Measurements from ENCODE around the gene KAZN. TPM values are rescaled to one million over a fixed set of nuclear protein-coding genes. Genes with fewer than 3 reads are reported as not detected.

KAZN gene
- total and polyA plus RNA-seq, 4 donors: 7.6 to 18.8 (median 11.2) TPM

DNA sequence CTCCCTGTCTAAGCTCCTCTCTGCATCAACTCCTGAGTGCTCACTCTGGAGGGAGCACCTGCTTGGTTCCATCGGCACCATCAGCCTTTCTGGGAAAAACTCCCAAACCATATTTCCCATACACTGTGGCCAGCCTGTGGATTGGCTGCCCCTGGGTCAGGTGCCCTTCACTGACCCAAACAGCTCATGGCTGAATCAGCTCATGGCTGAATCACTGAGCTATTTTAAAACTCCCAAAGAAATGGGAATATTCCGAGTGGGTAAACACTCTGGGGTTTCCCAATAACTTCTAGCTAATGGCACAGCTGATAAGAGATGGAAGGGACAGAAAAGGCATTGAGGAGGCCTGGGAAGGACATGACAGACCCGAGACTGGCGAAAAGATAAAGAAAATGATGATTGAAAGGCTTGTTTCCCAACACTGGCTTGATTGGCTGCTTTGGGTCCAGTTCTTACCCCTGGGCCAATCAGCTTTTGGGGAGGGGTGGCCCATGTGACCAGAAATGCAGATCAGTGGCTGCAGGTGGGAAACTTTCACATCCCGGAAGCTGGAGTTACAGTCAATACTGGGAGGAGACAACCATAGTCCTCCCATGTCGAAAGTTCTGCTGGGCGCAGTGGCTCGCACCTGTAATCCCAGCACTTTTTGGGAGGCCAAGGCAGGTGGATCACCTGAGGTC is 37.3 kb upstream of the KAZN start:
- ATAC-seq (ENCODE audit: insufficient read depth, low FRiP score) (peak; percentile 62), DNase-seq (no peak)
- no peaks in the 10 kb centered on the region for H3K27me3 ChIP-seq (ENCODE audit: control insufficient read depth in 3 of 3, insufficient read depth in 3 of 3, low read length in 2 of 3)
- no peaks in the 10 kb centered on the region for H3K36me3 ChIP-seq (ENCODE audit: control insufficient read depth in 4 of 4, insufficient read depth in 4 of 4, low read length in 4 of 4)
- H3K4me3 ChIP-seq: no peak overlapping the region
- no peak overlapping the region for H3K27ac ChIP-seq (ENCODE audit: low read depth in 1 of 2, low read length in 1 of 2)
- H3K9me3 ChIP-seq (ENCODE audit: control insufficient read depth in 4 of 4, insufficient read depth in 3 of 4, low read length in 3 of 4): peaks cover 0 to 2% (median under 1%) of the 10 kb centered on the region in 4 donors
- no peaks in the 10 kb centered on the region for H3K4me1 ChIP-seq (ENCODE audit: control insufficient read depth in 5 of 5, insufficient read depth in 5 of 5, low read length in 5 of 5)
- 87 to 89% methylated on average over 8 of the region's 8 CpGs for WGBS, 2 donors
- TF ChIP-seq, protein P1, sequence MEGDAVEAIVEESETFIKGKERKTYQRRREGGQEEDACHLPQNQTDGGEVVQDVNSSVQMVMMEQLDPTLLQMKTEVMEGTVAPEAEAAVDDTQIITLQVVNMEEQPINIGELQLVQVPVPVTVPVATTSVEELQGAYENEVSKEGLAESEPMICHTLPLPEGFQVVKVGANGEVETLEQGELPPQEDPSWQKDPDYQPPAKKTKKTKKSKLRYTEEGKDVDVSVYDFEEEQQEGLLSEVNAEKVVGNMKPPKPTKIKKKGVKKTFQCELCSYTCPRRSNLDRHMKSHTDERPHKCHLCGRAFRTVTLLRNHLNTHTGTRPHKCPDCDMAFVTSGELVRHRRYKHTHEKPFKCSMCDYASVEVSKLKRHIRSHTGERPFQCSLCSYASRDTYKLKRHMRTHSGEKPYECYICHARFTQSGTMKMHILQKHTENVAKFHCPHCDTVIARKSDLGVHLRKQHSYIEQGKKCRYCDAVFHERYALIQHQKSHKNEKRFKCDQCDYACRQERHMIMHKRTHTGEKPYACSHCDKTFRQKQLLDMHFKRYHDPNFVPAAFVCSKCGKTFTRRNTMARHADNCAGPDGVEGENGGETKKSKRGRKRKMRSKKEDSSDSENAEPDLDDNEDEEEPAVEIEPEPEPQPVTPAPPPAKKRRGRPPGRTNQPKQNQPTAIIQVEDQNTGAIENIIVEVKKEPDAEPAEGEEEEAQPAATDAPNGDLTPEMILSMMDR (IDR thresholded peaks at IDR 0.05; ENCODE audit: control extremely low read depth, extremely low read depth): no peak
- H3K9ac ChIP-seq (ENCODE audit: insufficient read depth in 1 of 2, low read length in 2 of 2): no peak overlapping the region

DNA sequence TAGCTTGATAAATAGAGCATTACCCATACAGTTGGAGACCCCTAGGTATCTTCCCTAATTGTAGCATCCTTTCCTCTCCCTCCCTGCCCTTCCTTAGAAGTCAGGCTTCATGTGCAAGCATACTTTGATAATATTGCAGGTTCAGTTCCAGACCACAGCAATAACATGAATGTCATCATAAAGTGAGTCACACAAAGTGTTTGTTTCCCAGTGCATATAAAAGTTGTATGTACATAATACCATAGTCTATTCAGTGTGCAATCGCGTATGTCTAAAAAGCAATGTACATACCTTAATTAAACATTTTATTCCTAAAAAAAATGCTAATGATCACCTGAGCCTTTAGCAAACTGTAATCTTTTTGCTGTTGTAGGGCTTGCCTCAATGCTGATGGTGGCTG is 33.4 kb upstream of the KAZN start:
- DNase-seq: no peak
- Histone ChIP-seq H3K4me1 (ENCODE audit: control insufficient read depth in 5 of 5, insufficient read depth in 5 of 5, low read length in 5 of 5) (no peaks in the 10 kb centered on the region), H3K27ac (ENCODE audit: low read depth in 1 of 2, low read length in 1 of 2) (no peak overlapping the region), H3K9me3 (ENCODE audit: control insufficient read depth in 4 of 4, insufficient read depth in 3 of 4, low read length in 3 of 4) (peaks cover 0 to 10% (median 4%) of the 10 kb centered on the region in 4 donors), H3K4me3 (no peak overlapping the region), H3K9ac (ENCODE audit: insufficient read depth in 1 of 2, low read length in 2 of 2) (no peak overlapping the region), H3K36me3 (ENCODE audit: control insufficient read depth in 4 of 4, insufficient read depth in 4 of 4, low read length in 4 of 4) (no peaks in the 10 kb centered on the region), H3K27me3 (ENCODE audit: control insufficient read depth in 3 of 3, insufficient read depth in 3 of 3, low read length in 2 of 3) (no peaks in the 10 kb centered on the region)
- TF ChIP-seq, protein P1 (IDR thresholded peaks at IDR 0.05; ENCODE audit: control extremely low read depth, extremely low read depth): no peak
- 47 to 48% methylated on average over 2 of the region's 2 CpGs for WGBS, 2 donors
- no peak for ATAC-seq (ENCODE audit: insufficient read depth, low FRiP score)

DNA sequence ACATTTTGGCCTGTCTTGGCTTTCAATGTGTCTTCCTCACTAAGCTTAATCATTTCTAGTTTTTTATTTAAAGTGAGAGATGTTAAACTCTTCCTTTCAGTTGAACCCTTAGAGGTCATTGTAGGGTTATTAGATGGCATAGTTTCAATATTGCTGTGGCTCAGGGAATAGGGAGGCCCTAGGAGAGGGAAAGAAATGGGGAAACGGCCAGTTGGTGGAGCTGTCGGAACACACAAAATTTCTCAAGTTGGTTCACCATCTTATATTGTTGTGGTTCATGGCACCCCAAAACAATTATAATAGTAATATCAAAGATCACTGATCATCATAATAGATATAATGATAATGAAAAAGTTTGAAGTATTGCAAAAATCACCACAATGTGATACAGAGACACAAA is 31.4 kb upstream of the KAZN start:
- Histone ChIP-seq H3K27ac (ENCODE audit: low read depth in 1 of 2, low read length in 1 of 2) (no peak overlapping the region), H3K9me3 (ENCODE audit: control insufficient read depth in 4 of 4, insufficient read depth in 3 of 4, low read length in 3 of 4) (peaks cover 0 to 10% (median 4%) of the 10 kb centered on the region in 4 donors), H3K4me3 (no peak overlapping the region), H3K4me1 (ENCODE audit: control insufficient read depth in 5 of 5, insufficient read depth in 5 of 5, low read length in 5 of 5) (no peaks in the 10 kb centered on the region), H3K36me3 (ENCODE audit: control insufficient read depth in 4 of 4, insufficient read depth in 4 of 4, low read length in 4 of 4) (no peaks in the 10 kb centered on the region), H3K9ac (ENCODE audit: insufficient read depth in 1 of 2, low read length in 2 of 2) (no peak overlapping the region), H3K27me3 (ENCODE audit: control insufficient read depth in 3 of 3, insufficient read depth in 3 of 3, low read length in 2 of 3) (no peaks in the 10 kb centered on the region)
- TF ChIP-seq, protein P1 (IDR thresholded peaks at IDR 0.05; ENCODE audit: control extremely low read depth, extremely low read depth): no peak
- no peak for DNase-seq
- no peak for ATAC-seq (ENCODE audit: insufficient read depth, low FRiP score)
- WGBS, 2 donors: 84 to 85% methylated on average over 2 of the region's 2 CpGs

DNA sequence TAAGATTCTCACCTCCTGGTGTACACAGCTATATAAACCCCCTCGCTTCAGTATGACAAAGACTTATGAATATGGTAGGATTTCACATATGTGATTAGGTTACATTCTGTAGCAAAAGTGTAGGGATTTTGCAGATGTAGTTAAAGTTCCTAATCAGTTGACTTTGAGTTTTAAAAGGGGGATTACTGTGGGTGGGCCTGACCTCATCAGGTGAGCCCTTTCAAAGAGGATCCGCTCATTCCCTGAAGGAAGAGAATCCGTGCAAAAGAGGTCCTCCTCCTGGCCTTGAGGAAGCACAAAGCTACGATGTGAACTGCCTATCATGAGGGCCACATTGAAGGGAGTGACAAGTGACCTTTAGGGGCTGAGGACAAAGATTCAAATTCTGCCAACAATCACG is 30.6 kb upstream of the KAZN start:
- no peak for DNase-seq
- ATAC-seq (ENCODE audit: insufficient read depth, low FRiP score): no peak

More for the DNA sequence above, 30.6 kb upstream of the KAZN start:
- peaks cover 0 to 10% (median 4%) of the 10 kb centered on the region in 4 donors for H3K9me3 ChIP-seq (ENCODE audit: control insufficient read depth in 4 of 4, insufficient read depth in 3 of 4, low read length in 3 of 4)
- no peak overlapping the region for H3K27ac ChIP-seq (ENCODE audit: low read depth in 1 of 2, low read length in 1 of 2)
- 91 to 92% methylated on average over 5 of the region's 5 CpGs for WGBS, 2 donors
- H3K36me3 ChIP-seq (ENCODE audit: control insufficient read depth in 4 of 4, insufficient read depth in 4 of 4, low read length in 4 of 4): no peaks in the 10 kb centered on the region
- H3K9ac ChIP-seq (ENCODE audit: insufficient read depth in 1 of 2, low read length in 2 of 2): no peak overlapping the region
- H3K4me3 ChIP-seq: no peak overlapping the region
- no peaks in the 10 kb centered on the region for H3K4me1 ChIP-seq (ENCODE audit: control insufficient read depth in 5 of 5, insufficient read depth in 5 of 5, low read length in 5 of 5)
- H3K27me3 ChIP-seq (ENCODE audit: control insufficient read depth in 3 of 3, insufficient read depth in 3 of 3, low read length in 2 of 3): no peaks in the 10 kb centered on the region
- TF ChIP-seq, protein P1 (IDR thresholded peaks at IDR 0.05; ENCODE audit: control extremely low read depth, extremely low read depth): no peak

All from lung (tissue), 12 donors.